K562 (cell line): ENCODE data around the gene AK5. TPM values are rescaled to one million over a fixed set of nuclear protein-coding genes. Genes with fewer than 3 reads are reported as not detected.

Source experiments
- ATAC-seq: fragments of 200-7000 bp; cut with Tn5 transposase; 3 replicates; pipeline ENCODE4 v1.9.1; 2020; ENCODE audit warnings: moderate library complexity
- BruUV-seq: library from RNA; stranded (reverse); fragments of 400-500 nt; replicated peaks from 2 replicates; lab custom pipeline; 2021; lab: Mats Ljungman, UMichigan
- CTCF ChIA-PET: fragments of 300-600 bp; formaldehyde crosslinking; extraction: SDS; loops from one replicate; lab custom pipeline; 2021; ENCODE audit warnings: low intra/inter-chr PET ratio; lab: Yijun Ruan, JAX
- POLR2A ChIA-PET: fragments of 300-600, 350-650 bp; sonication (Branson Sonifier 250); formaldehyde crosslinking; extraction: SDS; loops from one replicate; lab custom pipeline; 2021; ENCODE audit warnings: antibody characterized with exemption, inconsistent platforms; lab: Yijun Ruan, JAX
- DNase-seq, 4 experiments: peaks; one replicate each; pipeline versions ENCODE4 v3.0.0 to v3.0.0-alpha.2; 2011 to 2018; ENCODE audit warnings: low spot score in 3 of 4, mixed read lengths in 3 of 4; ENCODE audit errors: extremely low read depth in 1 of 4
- FAIRE-seq: peaks from 2 replicates; lab custom pipeline; 2011; peaks lifted over from hg19 to GRCh38; lab: Jason Lieb, UNC
- H2AFZ ChIP-seq: 2 replicates; pipeline ENCODE4 v1.6.0; 2011; ENCODE audit warnings: low read depth, low read length, control low read depth, inconsistent platforms
- H3K27ac ChIP-seq: fragments of 200-600 bp; 3 replicates; pipeline ENCODE4 v1.8.0; 2011; ENCODE audit warnings: low read depth, mild to moderate bottlenecking, control low read depth, inconsistent platforms, low read length, moderate library complexity, mixed read lengths; ENCODE audit errors: extremely low read depth
- H3K27me3 ChIP-seq, 2 experiments: fragments of 300-600 bp in 1 of 2; 2 replicates in 1 of 2; 3 replicates in 1 of 2; pipeline versions ENCODE4 v1.6.0 to v1.8.0; 2011; ENCODE audit warnings: inconsistent platforms in 2 of 2, low read length in 2 of 2, mild to moderate bottlenecking in 1 of 2, mixed read lengths in 1 of 2, moderate library complexity in 1 of 2; ENCODE audit not compliant: control insufficient read depth in 2 of 2, insufficient read depth in 2 of 2
- H3K36me3 ChIP-seq: fragments of 300-600 bp; 3 replicates; pipeline ENCODE4 v1.8.0; 2011; ENCODE audit warnings: mild to moderate bottlenecking, low read length, inconsistent platforms; ENCODE audit not compliant: control insufficient read depth, insufficient read depth
- H3K4me1 ChIP-seq, 2 experiments: fragments of 200-600 bp in 1 of 2; replicated peaks in 1 of 2; 2 replicates in 1 of 2; 3 replicates in 1 of 2; pipeline versions ENCODE4 v1.5.1 to v1.8.0; 2011; ENCODE audit warnings: inconsistent platforms in 2 of 2, low read length in 2 of 2, mild to moderate bottlenecking in 1 of 2, mixed read lengths in 1 of 2, moderate library complexity in 1 of 2; ENCODE audit not compliant: control insufficient read depth in 2 of 2, insufficient read depth in 2 of 2
- H3K4me2 ChIP-seq: 2 replicates; pipeline ENCODE4 v1.6.1; 2011; ENCODE audit warnings: low read length, control low read depth, inconsistent platforms, mixed read lengths; ENCODE audit not compliant: insufficient read depth
- H3K4me3 ChIP-seq: fragments of 200-600 bp; sonication (generic), shearing (Covaris generic); 2 replicates; pipeline ENCODE4 v1.5.1; 2016; ENCODE audit warnings: control low read depth, inconsistent platforms
- H3K79me2 ChIP-seq: fragments of 200-600 bp; 3 replicates; pipeline ENCODE4 v1.8.0; 2011; ENCODE audit warnings: low read length, inconsistent platforms; ENCODE audit not compliant: control insufficient read depth, insufficient read depth
- H3K9ac ChIP-seq, 2 experiments: 2 replicates each; pipeline versions ENCODE4 v1.6.0 to v1.6.1; 2011; ENCODE audit warnings: low read depth in 2 of 2, low read length in 2 of 2, control low read depth in 1 of 2, inconsistent platforms in 1 of 2, mild to moderate bottlenecking in 1 of 2, mixed read lengths in 1 of 2; ENCODE audit not compliant: insufficient read depth in 1 of 2
- H3K9me1 ChIP-seq: one replicate; pipeline ENCODE4 v1.6.0; 2011; ENCODE audit warnings: inconsistent platforms, mild to moderate bottlenecking, low read length, moderate library complexity; ENCODE audit not compliant: control insufficient read depth, insufficient read depth
- H3K9me3 ChIP-seq: replicated peaks from 2 replicates; pipeline ENCODE4 v1.5.1; 2011; ENCODE audit warnings: low read depth, low read length, inconsistent platforms; ENCODE audit not compliant: control insufficient read depth, insufficient read depth
- H4K20me1 ChIP-seq: replicated peaks from 2 replicates; pipeline ENCODE4 v1.6.1; 2011; ENCODE audit warnings: low read length, inconsistent platforms, mixed read lengths; ENCODE audit not compliant: control insufficient read depth, insufficient read depth
- ELF2 ChIP-seq: fragments of 250-450 bp; sonication (Bioruptor Pico); IDR thresholded peaks from 2 replicates; pipeline ENCODE4 v1.5.0; 2021; ENCODE audit warnings: mild to moderate bottlenecking
- FOS ChIP-seq: IDR thresholded peaks from 3 replicates; pipeline ENCODE4 v1.6.1; 2011; ENCODE audit not compliant: insufficient read length; ENCODE audit errors: extremely low read depth
- FOXJ2 ChIP-seq: fragments of 200-800 bp; sonication (Bioruptor generic); IDR thresholded peaks from 2 replicates; pipeline ENCODE4 v1.6.1; 2016; ENCODE audit warnings: missing genetic modification characterization, missing compliant biosample characterization
- LCOR ChIP-seq: sonication (generic); formaldehyde crosslinking; IDR thresholded peaks from 2 replicates; pipeline ENCODE4 v1.8.0; 2022; ENCODE audit warnings: mild to moderate bottlenecking, missing genetic modification reagents
- MYBL2 ChIP-seq, 2 experiments: fragments of 450-650 bp in 1 of 2; sonication (generic) in 1 of 2; formaldehyde crosslinking in 1 of 2; IDR thresholded peaks; 2 replicates each; pipeline versions ENCODE4 v1.6.1 to v1.8.1; 2017 to 2022; ENCODE audit warnings: borderline replicate concordance in 1 of 2, inconsistent platforms in 1 of 2, low read depth in 1 of 2, mild to moderate bottlenecking in 1 of 2, missing genetic modification reagents in 1 of 2, moderate library complexity in 1 of 2
- NFRKB ChIP-seq: fragments of 450-650 bp; IDR thresholded peaks from 2 replicates; pipeline ENCODE4 v1.6.1; 2016; ENCODE audit warnings: low read depth
- RNF2 ChIP-seq: sonication (generic); IDR thresholded peaks from 2 replicates; pipeline ENCODE4 v1.6.1; 2016
- SAFB ChIP-seq: fragments of 200-400 bp; formaldehyde crosslinking; IDR thresholded peaks from 2 replicates; pipeline ENCODE4 v1.6.1; 2017; ENCODE audit warnings: low read depth, low read length, borderline replicate concordance
- SREBF1 ChIP-seq: fragments of 150-350 bp; IDR thresholded peaks from 2 replicates; pipeline ENCODE4 v1.6.1; 2014; ENCODE audit warnings: antibody characterized with exemption, low read depth, low read length, borderline replicate concordance
- TBL1XR1 ChIP-seq, 2 experiments: IDR thresholded peaks; 2 replicates each; pipeline ENCODE4 v1.6.1; 2012; ENCODE audit warnings: improper control_type of control experiment in 2 of 2, low read length in 2 of 2, mild to moderate bottlenecking in 1 of 2
- ZNF146 ChIP-seq: IDR thresholded peaks from one replicate; pipeline ENCODE4 v1.6.1; 2018; ENCODE audit warnings: missing compliant biosample characterization; ENCODE audit not compliant: unreplicated experiment
- ZNF586 ChIP-seq: fragments of 450-650 bp; formaldehyde crosslinking; conservative IDR thresholded peaks from 2 replicates; pipeline ENCODE4 v1.4.0; 2020; ENCODE audit warnings: mild to moderate bottlenecking, moderate library complexity
- ZSCAN29 ChIP-seq: fragments of 450-650 bp; IDR thresholded peaks from 2 replicates; pipeline ENCODE4 v1.6.1; 2017
- in situ Hi-C: fragments of 300-500 bp; cut with MboI; formaldehyde crosslinking; loops from 4 replicates; pipeline ENCODE4 v1.15.0; 2018; ENCODE audit warnings: inconsistent platforms, mixed read lengths
- intact Hi-C: fragments of 100-400 bp; cut with micrococcal nuclease; formaldehyde crosslinking; loops from 2 replicates; pipeline ENCODE4 v1.14.2; 2022
- polyA plus RNA-seq, 8 experiments: library from polyadenylated mRNA; depleted of rRNA in 4 of 8; stranded (reverse) in 5 of 8; unstranded in 3 of 8; fragments of >200 nt; fragmentation: Nextera tagmentation in 2 of 8; fragmentation: Illumina TruSeq in 1 of 8; extraction: Ambion mirVana in 2 of 8; extraction: Trizol in 1 of 8; gene quantifications; 2 replicates each; pipeline versions ENCODE4 v1.2.1 to v1.2.3, GENCODE V29; 2011 to 2014; ENCODE audit warnings: inconsistent platforms in 1 of 8, missing spikeins in 1 of 8
- total RNA-seq, 7 experiments: library from RNA; depleted of rRNA in 6 of 7; stranded (reverse); fragments of >200 nt in 6 of 7; fragmentation: Illumina TruSeq in 2 of 7; extraction: Trizol in 2 of 7; gene quantifications; 2 replicates each; pipeline versions ENCODE4 v1.2.1 to v1.2.3, GENCODE V29; 2011 to 2021; ENCODE audit warnings: low replicate concordance in 1 of 7
- TF ChIP-seq, protein P1 (sequence below): fragments of 450-650 bp; formaldehyde crosslinking; IDR thresholded peaks from 2 replicates; pipeline ENCODE4 v1.4.0; 2020; ENCODE audit warnings: mild to moderate bottlenecking, moderate library complexity
- TF ChIP-seq, protein P2 (sequence below): sonication (generic); formaldehyde crosslinking; IDR thresholded peaks from 2 replicates; pipeline ENCODE4 v1.8.0; 2022; ENCODE audit warnings: mild to moderate bottlenecking, low read depth, missing genetic modification reagents
- TF ChIP-seq, protein P3 (sequence below): sonication (generic); formaldehyde crosslinking; IDR thresholded peaks from 2 replicates; pipeline ENCODE4 v1.9.0; 2022; ENCODE audit warnings: mild to moderate bottlenecking, missing genetic modification reagents
- TF ChIP-seq, protein P4 (sequence below): fragments of 450-650 bp; formaldehyde crosslinking; IDR thresholded peaks from 2 replicates; pipeline ENCODE4 v1.4.0; 2020; ENCODE audit warnings: mild to moderate bottlenecking, moderate library complexity

AK5 gene
- total and polyA plus RNA-seq, 9 of the 15 experiments (the other 6 are each of a cell fraction or from before 2014, with no cell fraction given) = 0.06 TPM; not detected in 8

DNA sequence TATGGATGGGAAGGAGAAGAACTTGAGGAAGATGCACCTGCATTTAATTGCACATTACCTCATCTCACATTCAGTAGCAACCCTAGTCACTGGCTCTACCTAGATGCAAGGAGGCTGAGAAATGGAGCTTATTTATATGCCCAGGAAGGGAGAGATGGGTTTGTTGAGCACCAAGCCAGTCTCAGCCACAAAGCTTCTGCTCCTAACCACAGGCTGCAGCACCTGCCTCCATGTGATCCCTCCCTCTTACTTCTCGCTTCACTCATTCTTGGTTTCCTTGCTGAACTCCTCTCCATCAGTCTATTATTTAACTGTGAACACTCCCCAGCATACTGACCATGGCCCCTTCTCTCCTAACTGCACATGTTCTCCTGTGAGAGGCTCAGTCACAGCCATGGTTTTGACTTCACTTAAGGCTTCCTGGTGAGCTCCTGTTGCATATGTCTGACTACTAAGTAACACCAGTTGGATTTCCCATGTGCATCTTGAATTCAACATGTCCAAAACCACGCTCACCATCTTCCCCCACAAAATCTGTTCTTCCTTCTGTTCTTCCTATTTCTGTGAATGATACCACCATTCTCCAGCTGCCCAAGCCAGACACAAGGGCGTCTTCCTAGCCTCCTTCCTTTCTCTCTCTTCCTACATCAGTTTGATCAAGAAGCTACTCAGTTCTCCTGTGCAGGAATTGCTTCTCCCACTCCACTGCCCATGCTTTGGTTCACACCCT lies 139.8 kb downstream of the AK5 start (continued):
- TF ChIP-seq, protein P1, sequence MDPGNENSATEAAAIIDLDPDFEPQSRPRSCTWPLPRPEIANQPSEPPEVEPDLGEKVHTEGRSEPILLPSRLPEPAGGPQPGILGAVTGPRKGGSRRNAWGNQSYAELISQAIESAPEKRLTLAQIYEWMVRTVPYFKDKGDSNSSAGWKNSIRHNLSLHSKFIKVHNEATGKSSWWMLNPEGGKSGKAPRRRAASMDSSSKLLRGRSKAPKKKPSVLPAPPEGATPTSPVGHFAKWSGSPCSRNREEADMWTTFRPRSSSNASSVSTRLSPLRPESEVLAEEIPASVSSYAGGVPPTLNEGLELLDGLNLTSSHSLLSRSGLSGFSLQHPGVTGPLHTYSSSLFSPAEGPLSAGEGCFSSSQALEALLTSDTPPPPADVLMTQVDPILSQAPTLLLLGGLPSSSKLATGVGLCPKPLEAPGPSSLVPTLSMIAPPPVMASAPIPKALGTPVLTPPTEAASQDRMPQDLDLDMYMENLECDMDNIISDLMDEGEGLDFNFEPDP (CRISPR knock-in tag) = no peak
- TF ChIP-seq ZSCAN29 (no peak), MYBL2 (IDR thresholded peaks at IDR 0.05; ENCODE audit: low read depth) (no peak), MYBL2 (CRISPR knock-in tag; IDR thresholded peaks at IDR 0.05; ENCODE audit: borderline replicate concordance) (no peak)
- TF ChIP-seq, protein P2, sequence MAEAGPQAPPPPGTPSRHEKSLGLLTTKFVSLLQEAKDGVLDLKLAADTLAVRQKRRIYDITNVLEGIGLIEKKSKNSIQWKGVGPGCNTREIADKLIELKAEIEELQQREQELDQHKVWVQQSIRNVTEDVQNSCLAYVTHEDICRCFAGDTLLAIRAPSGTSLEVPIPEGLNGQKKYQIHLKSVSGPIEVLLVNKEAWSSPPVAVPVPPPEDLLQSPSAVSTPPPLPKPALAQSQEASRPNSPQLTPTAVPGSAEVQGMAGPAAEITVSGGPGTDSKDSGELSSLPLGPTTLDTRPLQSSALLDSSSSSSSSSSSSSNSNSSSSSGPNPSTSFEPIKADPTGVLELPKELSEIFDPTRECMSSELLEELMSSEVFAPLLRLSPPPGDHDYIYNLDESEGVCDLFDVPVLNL (CRISPR knock-in tag) = no peak

DNA sequence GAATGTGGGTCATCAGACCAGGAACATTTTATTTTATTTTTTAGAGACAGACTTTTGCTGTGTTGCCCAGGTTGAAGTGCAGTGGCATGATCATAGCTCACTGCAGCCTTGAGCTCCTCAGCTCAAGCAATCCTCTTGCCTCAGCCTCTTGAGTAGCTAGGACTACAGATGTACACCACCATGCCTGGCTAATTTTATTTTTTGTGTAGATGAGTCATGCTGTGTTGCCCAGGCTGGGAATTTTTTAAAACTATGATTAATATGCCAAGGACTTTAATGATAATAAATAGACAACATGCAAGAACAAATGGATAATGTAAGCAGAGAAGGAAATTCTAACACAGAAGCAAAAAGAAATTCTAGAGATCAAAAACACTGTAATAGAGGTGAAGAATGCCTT lies 142.4 kb downstream of the AK5 start:
- ATAC-seq = no peak
- no peaks in the 10 kb centered on the region for H3K27me3 ChIP-seq
- no peak for DNase-seq
- no peak overlapping the region for H3K4me2 ChIP-seq
- H3K27ac ChIP-seq = no peak overlapping the region
- ChIA-PET POLR2A (no interaction called here), CTCF (no interaction called here)
- in situ Hi-C loops (no loop called here), intact Hi-C loops (no loop called here)
- H3K9me3 ChIP-seq = no peaks in the 10 kb centered on the region
- FAIRE-seq = no peak
- no peaks in the 10 kb centered on the region for H3K79me2 ChIP-seq
- no peaks in the 10 kb centered on the region for H3K4me1 ChIP-seq
- no peaks in the 10 kb centered on the region for H3K9me1 ChIP-seq
- H4K20me1 ChIP-seq = no peaks in the 10 kb centered on the region
- no TSS peak for BruUV-seq
- H3K36me3 ChIP-seq = no peaks in the 10 kb centered on the region
- no peak overlapping the region for H3K9ac ChIP-seq
- H2AFZ ChIP-seq = no peak overlapping the region
- H3K4me3 ChIP-seq = no peak overlapping the region
- no peak for TF ChIP-seq ELF2 (CRISPR knock-in tag)
- TF ChIP-seq, protein P3, sequence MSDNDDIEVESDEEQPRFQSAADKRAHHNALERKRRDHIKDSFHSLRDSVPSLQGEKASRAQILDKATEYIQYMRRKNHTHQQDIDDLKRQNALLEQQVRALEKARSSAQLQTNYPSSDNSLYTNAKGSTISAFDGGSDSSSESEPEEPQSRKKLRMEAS (CRISPR knock-in tag) = no peak
- no peak for TF ChIP-seq NFRKB
- no peak for TF ChIP-seq FOXJ2 (tag)
- TF ChIP-seq SREBF1 = no peak
- TF ChIP-seq ZNF146 = no peak
- no peak for TF ChIP-seq RNF2
- TF ChIP-seq, protein P4, sequence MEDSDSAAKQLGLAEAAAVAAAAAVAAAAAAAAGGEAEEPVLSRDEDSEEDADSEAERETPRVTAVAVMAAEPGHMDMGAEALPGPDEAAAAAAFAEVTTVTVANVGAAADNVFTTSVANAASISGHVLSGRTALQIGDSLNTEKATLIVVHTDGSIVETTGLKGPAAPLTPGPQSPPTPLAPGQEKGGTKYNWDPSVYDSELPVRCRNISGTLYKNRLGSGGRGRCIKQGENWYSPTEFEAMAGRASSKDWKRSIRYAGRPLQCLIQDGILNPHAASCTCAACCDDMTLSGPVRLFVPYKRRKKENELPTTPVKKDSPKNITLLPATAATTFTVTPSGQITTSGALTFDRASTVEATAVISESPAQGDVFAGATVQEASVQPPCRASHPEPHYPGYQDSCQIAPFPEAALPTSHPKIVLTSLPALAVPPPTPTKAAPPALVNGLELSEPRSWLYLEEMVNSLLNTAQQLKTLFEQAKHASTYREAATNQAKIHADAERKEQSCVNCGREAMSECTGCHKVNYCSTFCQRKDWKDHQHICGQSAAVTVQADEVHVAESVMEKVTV (CRISPR knock-in tag) = no peak
- no peak for TF ChIP-seq FOS
- no peak for TF ChIP-seq ZNF586 (CRISPR knock-in tag)
- no peak for TF ChIP-seq TBL1XR1 (IDR thresholded peaks at IDR 0.05; ENCODE audit: low read length in 2 of 2)
- no peak for TF ChIP-seq SAFB
- TF ChIP-seq LCOR (CRISPR knock-in tag) = no peak
